Upper lobe of left lung (tissue), 4 donors: Measurements from ENCODE around the gene DPP6.

ENCODE experiments used
- EP300 ChIP-seq, 4 donors: sonication (generic); formaldehyde crosslinking; IDR thresholded peaks; one replicate each; pipeline ENCODE4 v1.5.1; 2017; ENCODE audit warnings: antibody characterized with exemption in 4 of 4, control low read depth in 2 of 4
- POLR2A ChIP-seq, 4 donors: fragments of 450-650 bp; IDR thresholded peaks; one replicate each; pipeline ENCODE4 v1.5.1; 2016 to 2017; ENCODE audit warnings: antibody characterized with exemption in 4 of 4, mild to moderate bottlenecking in 2 of 4
- POLR2AphosphoS5 ChIP-seq, 2 donors: sonication (generic); formaldehyde crosslinking; IDR thresholded peaks; one replicate each; pipeline ENCODE4 v1.5.1; 2017; ENCODE audit warnings: antibody characterized with exemption in 2 of 2
- TF ChIP-seq, protein P1 (sequence below), 6 experiments: fragments of 450-650 bp in 4 of 6; fragments of 200-600 bp in 2 of 6; sonication (generic) in 2 of 6; IDR thresholded peaks; one replicate each; pipeline ENCODE4 v1.5.1; 2016 to 2019; ENCODE audit warnings: antibody characterized with exemption in 6 of 6

GRCh38 chr7:154759989-154760388 is 707.8 kb downstream of the DPP6 start:
- TF ChIP-seq POLR2AphosphoS5 (IDR thresholded peaks at IDR 0.05) (no peak), POLR2A (IDR thresholded peaks at IDR 0.05) (no peak), EP300 (IDR thresholded peaks at IDR 0.05) (no peak)
- TF ChIP-seq, protein P1, sequence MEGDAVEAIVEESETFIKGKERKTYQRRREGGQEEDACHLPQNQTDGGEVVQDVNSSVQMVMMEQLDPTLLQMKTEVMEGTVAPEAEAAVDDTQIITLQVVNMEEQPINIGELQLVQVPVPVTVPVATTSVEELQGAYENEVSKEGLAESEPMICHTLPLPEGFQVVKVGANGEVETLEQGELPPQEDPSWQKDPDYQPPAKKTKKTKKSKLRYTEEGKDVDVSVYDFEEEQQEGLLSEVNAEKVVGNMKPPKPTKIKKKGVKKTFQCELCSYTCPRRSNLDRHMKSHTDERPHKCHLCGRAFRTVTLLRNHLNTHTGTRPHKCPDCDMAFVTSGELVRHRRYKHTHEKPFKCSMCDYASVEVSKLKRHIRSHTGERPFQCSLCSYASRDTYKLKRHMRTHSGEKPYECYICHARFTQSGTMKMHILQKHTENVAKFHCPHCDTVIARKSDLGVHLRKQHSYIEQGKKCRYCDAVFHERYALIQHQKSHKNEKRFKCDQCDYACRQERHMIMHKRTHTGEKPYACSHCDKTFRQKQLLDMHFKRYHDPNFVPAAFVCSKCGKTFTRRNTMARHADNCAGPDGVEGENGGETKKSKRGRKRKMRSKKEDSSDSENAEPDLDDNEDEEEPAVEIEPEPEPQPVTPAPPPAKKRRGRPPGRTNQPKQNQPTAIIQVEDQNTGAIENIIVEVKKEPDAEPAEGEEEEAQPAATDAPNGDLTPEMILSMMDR (IDR thresholded peaks at IDR 0.05), result no peak
